ENCODE results near the gene ZNF658. TPM values are rescaled to one million over a fixed set of nuclear protein-coding genes. Genes with fewer than 3 reads are reported as not detected.
A peak's percentile ranks its signal among the peaks of the same experiment; 100 is the strongest.
"Not testable (repeated sequence)": the region's sequence is repeated elsewhere in the genome, so short reads cannot be mapped to it uniquely, and the experiment has no call there.

ZNF658 gene
- total RNA-seq = 1 to 10 TPM; 3.4 to 4.4 TPM
- polyA plus RNA-seq (ENCODE audit: insufficient read length in 6 of 6) = 10 to 100 TPM in 1 of 6 donors, 1 to 10 TPM in 5; 6.2 to 10.5 (median 7.6) TPM
- long read RNA-seq, donor 1, full-length matches to known transcripts = 1 of 1 reads
- long read RNA-seq, donor 1, partial matches to known transcripts = 0 of 1 reads
- long read RNA-seq, donor 1, other reads (novel, unspliced or antisense) = 0 of 1 reads
- long read RNA-seq, donor 2, full-length matches to known transcripts = 1 of 1 reads
- long read RNA-seq, donor 2, partial matches to known transcripts = 0 of 1 reads
- long read RNA-seq, donor 2, other reads (novel, unspliced or antisense) = 0 of 1 reads
- long read RNA-seq, donor 3, full-length matches to known transcripts = 1 of 1 reads
- long read RNA-seq, donor 3, partial matches to known transcripts = 0 of 1 reads
- long read RNA-seq, donor 3, other reads (novel, unspliced or antisense) = 0 of 1 reads
- long read RNA-seq, donor 4, partial matches to known transcripts = 0 of 1 reads
- long read RNA-seq, donor 4, other reads (novel, unspliced or antisense) = 1 of 1 reads
- long read RNA-seq, donor 5, full-length matches to known transcripts = 1 of 1 reads
- long read RNA-seq, donor 5, partial matches to known transcripts = 0 of 1 reads
- long read RNA-seq, donor 5, other reads (novel, unspliced or antisense) = 0 of 1 reads
- long read RNA-seq, donor 6, full-length matches to known transcripts = 1 of 1 reads
- long read RNA-seq, donor 6, partial matches to known transcripts = 0 of 1 reads
- long read RNA-seq, donor 6, other reads (novel, unspliced or antisense) = 0 of 1 reads
- long read RNA-seq, donor 7 = 0 reads
- long read RNA-seq, donor 8, full-length matches to known transcripts = 3 of 3 reads
- long read RNA-seq, donor 8, partial matches to known transcripts = 0 of 3 reads
- long read RNA-seq, donor 8, other reads (novel, unspliced or antisense) = 0 of 3 reads
- long read RNA-seq, donor 9 = 0 reads
- long read RNA-seq, donor 10, full-length matches to known transcripts = 1 of 3 reads
- long read RNA-seq, donor 10, partial matches to known transcripts = 0 of 3 reads
- long read RNA-seq, donor 10, other reads (novel, unspliced or antisense) = 2 of 3 reads
- long read RNA-seq, donor 11 = 0 reads
- long read RNA-seq, donor 12 = 0 reads

DNA sequence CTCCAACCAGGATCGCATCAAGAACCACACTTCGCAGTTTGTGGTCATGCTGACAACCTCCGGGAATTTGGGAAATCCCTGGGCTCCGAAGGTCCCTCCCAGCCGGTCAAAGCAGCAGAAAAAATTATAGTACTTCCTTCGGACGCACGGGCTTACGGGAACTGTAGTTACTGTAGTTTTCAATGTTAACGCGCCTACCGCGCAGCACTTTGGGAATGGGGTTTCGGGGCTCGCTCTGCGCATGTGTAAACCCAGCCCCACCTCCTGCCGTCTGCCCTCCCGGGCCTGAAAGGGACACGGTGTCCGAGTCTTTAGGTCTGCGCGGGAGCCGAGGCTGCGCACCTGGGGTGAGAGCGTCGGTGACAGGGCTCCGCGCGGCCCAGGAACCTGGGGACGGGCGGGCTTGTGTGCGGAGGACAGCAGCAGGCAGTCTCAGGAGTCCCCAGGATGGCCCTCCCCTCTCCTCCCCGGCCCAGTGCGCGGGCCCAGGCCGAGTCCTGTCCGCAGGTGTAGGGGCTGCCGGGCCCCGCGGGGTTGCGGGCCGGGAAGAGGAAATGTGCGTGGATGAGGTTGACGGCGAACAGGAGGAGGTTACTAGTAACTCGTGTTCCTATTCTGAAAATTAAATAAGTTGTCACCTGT, at the start of gene ZNF658:
TSS of gene ZNF658 (plus strand) at position 236 of the 642 bp plus-strand sequence. CDS start 2,837 bp downstream, outside the sequence.
- intact Hi-C loops (cut with DNase I); H3K9me3 ChIP-seq; H3K27me3 ChIP-seq; H3K4me1 ChIP-seq; H3K36me3 ChIP-seq: not testable (repeated sequence)
- DNase-seq = peak; percentile 70 to 90 (median 88)
- Histone ChIP-seq H3K27ac (peak within 1 kb of the TSS; percentile 44 to 60), H3K4me3 (peak within 1 kb of the TSS; percentile 44 to 49)
- peak; percentile 100 for ATAC-seq

DNA sequence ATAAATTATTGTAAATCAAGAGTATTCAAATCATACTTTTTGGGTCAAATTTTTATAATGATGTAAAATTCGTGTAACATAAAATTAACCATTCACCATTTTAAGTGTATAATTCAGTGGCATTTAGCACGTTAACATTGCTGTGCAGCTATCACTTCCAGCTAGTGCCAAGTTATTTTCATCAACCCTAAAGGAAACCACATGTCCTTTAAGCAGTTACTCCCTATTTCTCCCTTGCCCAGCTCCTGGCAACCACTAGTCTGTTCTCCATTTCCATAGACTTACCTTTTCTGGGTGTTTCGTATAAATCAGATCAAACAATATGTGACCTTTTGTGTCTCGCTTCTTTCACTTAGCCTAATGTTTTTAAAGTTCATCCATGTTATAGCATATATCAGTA, 38.8 kb upstream of the ZNF658 start:
- DNase-seq; H3K27me3 ChIP-seq; H3K27ac ChIP-seq; H3K9me3 ChIP-seq; ATAC-seq; H3K4me1 ChIP-seq; intact Hi-C loops (cut with DNase I); H3K36me3 ChIP-seq; H3K4me3 ChIP-seq: not testable (repeated sequence)

DNA sequence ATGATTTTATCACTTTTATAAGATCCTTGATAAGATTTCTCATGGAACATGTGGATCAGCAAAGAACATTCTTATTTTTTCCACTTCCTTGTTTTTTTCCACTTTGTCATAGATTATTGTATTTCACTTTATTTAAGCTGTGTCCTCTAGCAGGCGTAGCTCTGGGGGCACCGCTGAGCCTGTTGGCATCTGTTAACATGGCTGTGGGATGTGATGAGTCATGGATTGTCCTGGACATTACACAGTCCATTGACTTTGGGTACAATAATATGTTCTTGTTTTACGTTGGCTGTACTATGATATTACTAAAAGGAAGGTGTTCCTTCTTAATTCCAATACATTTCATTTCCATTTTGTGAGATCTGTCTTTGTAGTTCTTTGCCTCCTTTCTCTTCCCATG, 31.9 kb upstream of the ZNF658 start:
- H3K4me1 ChIP-seq; intact Hi-C loops (cut with DNase I); ATAC-seq; H3K27me3 ChIP-seq; DNase-seq; H3K27ac ChIP-seq; H3K36me3 ChIP-seq; H3K4me3 ChIP-seq; H3K9me3 ChIP-seq: not testable (repeated sequence)

DNA sequence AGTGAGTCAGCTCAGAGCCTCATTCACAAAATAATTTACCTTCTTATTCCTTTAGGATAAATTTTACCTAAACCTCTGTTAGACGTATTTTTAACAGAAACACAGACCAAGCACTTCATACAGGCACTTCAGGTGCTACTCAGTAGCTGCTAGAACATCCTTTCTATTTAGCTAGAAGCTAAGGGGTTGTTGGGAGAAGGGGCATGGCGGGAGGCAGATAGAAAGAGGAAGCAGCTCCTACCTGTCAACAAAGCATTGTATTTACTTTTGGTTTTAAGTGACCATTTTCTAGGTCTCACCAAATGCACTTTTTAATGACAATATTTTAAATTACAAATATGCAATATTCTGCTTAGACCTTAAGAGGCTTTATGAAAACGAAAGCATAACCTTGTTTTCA, 19.9 kb upstream of the ZNF658 start:
- H3K9me3 ChIP-seq; DNase-seq; H3K27me3 ChIP-seq; H3K4me3 ChIP-seq; H3K4me1 ChIP-seq; ATAC-seq; H3K36me3 ChIP-seq; intact Hi-C loops (cut with DNase I); H3K27ac ChIP-seq: not testable (repeated sequence)

DNA sequence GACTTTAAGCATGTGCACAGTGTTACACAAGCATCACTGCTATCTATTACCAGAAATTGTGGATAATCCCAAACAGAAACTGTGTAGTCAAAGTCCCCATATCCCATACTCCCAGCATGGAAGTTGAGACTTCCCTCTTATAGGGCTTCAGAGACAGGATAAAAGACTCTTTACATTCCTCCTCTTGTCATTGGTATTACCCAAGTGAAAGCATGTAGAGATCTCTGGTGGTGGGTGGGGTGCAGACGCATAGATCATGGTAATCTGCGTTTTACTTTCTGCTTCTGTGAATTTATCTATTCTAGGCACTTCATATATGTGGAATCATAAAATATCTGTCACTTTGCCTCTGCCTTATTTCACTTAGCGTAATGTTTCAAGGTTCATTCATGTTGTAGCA, 18.7 kb upstream of the ZNF658 start:
- intact Hi-C loops (cut with DNase I); H3K36me3 ChIP-seq; H3K4me3 ChIP-seq; H3K4me1 ChIP-seq; ATAC-seq; DNase-seq; H3K9me3 ChIP-seq; H3K27me3 ChIP-seq; H3K27ac ChIP-seq: not testable (repeated sequence)

DNA sequence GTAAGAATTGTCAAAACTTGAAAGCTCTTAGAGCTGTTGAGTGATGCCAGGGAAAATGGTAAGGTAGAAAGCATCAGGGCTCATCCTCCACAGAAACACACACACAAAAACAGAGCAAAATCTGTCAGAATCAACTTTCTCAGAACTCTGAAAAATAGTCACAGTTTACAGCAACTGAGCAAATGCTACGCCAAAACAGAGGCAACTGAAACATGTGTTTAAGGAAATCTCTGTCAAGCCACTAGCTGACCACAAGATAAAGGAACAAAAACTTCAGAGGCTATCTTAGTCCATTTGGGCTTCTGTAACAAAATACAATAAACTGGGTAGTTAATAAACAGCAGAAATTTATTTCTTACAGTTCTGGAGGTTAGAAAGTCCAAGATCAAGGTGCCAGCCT, 10.2 kb upstream of the ZNF658 start:
- H3K4me3 ChIP-seq; H3K27me3 ChIP-seq; H3K9me3 ChIP-seq; intact Hi-C loops (cut with DNase I); H3K27ac ChIP-seq; ATAC-seq; H3K36me3 ChIP-seq; DNase-seq; H3K4me1 ChIP-seq: not testable (repeated sequence)

DNA sequence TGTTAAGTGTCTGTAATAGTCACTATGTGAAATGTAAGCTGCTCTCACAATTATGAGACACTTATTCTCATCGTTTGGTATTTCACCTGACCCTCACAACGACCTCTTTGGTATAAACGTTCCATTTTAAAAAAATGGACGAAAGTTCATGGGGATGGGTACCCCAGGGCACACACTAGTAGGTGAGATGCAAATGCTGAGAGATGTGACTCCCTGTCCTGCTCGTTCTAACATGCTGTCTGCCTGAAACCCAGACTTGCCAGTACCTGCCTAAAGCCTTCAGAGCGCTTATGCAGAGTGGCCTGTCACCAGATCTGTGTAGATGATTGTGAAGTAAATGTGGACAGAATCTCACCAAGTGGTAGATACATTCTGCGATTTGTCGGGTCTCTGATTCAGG, 616 bp downstream of the ZNF658 start:
- peak overlapping the region; percentile 44 to 49 for H3K4me3 ChIP-seq
- H3K27ac ChIP-seq; H3K4me1 ChIP-seq; intact Hi-C loops (cut with DNase I); H3K27me3 ChIP-seq; H3K36me3 ChIP-seq; H3K9me3 ChIP-seq: not testable (repeated sequence)
- ATAC-seq = peak; percentile 53
- DNase-seq = peak in 1 of 4 donors; percentile 0

DNA sequence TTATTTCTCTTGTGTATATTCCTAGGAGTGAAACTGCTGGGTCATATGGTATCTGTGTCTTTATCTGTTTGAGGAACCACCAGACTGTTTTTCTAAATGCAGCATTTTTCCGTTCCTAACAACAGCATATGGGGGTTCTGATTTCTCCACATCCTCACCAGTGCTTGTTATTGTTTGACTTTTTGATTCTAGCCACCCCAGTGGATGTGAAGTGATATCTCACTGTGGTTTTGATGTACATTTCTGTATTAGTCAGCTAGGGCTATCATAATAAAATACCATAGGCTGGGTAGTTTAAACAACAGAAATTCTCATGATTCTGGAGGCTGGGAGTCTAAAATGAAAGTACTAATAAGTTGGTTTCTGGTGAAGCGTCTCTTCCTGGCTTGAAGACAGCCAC, 9.0 kb downstream of the ZNF658 start:
- H3K4me1 ChIP-seq; ATAC-seq; intact Hi-C loops (cut with DNase I); H3K27me3 ChIP-seq; H3K4me3 ChIP-seq; H3K27ac ChIP-seq; H3K9me3 ChIP-seq; DNase-seq: not testable (repeated sequence)
- H3K36me3 ChIP-seq = peaks cover 0 to 13% of the 10 kb centered on the region in 2 donors

DNA sequence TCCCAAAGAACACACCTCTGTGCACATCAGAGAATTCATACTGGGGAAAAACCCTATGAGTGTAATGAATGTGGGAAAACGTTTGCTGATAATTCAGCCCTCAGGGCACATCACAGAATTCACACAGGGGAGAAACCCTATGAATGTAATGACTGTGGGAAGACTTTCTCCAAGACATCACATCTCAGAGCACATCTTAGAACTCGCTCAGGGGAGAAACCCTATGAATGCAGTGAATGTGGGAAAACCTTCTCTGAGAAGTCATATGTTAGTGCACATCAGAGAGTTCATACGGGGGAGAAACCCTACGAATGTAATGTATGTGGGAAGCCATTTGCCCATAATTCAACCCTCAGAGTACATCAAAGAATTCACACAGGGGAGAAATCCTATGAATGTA, 19.5 kb downstream of the ZNF658 start:
- H3K4me3 ChIP-seq; H3K27me3 ChIP-seq; DNase-seq; intact Hi-C loops (cut with DNase I); H3K27ac ChIP-seq; ATAC-seq; H3K4me1 ChIP-seq: not testable (repeated sequence)
- Histone ChIP-seq H3K36me3 (peaks cover 0 to 15% of the 10 kb centered on the region in 2 donors), H3K9me3 (peaks cover 0 to 32% of the 10 kb centered on the region in 2 donors)

DNA sequence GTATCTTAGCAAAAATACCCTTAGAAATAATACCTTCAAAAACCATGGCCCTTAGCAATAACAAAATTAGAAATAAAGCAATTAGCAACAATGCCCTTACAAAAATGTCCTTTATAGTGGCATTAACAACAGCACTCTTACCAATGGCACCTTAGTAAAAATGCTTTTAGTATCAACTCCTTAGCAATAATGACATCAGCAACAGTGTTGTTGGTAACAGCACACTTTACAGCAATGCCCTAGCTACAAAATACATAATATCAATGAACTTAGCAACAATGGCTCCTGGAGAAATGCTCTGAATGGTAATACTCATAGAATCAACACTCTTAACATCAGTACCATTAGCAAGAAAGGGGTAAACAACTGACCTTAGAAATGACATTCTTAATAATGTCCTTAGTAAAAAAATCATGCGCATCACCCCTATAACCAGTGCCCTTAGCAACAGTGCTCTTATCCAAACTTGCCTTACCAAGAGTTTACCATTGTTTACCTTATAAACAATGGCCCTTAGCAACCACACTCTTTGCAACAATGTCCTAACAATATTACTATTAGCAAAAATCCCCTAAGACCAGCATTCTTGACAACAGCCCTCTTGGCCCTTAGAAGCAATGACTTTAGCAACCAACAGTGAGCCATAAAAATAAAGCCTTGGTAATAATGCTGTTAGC, 35.8 kb downstream of the ZNF658 start:
- DNase-seq; H3K36me3 ChIP-seq; H3K27me3 ChIP-seq; H3K27ac ChIP-seq; intact Hi-C loops (cut with DNase I); H3K9me3 ChIP-seq; ATAC-seq; H3K4me1 ChIP-seq; H3K4me3 ChIP-seq: not testable (repeated sequence)

DNA sequence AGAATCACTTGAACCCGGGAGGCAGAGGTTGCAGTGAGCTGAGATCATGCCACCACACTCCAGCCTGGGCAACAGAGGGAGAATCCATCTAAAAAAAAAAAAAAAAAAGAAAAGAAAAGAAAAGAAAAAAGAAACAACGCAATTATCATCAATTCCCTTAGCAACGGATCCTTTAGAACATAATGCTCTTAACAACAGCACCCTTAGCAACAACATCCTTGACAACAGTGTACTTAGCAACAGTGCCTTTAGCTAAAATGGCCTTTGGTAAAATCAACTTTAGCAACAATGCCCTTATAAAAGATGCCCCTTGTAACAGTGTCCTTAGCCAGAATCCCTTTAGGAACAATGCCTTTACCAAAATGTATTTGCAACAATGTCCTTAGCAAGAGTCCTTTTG, 37.1 kb downstream of the ZNF658 start:
- intact Hi-C loops (cut with DNase I); H3K27me3 ChIP-seq; H3K27ac ChIP-seq; H3K4me1 ChIP-seq; H3K4me3 ChIP-seq; DNase-seq; H3K9me3 ChIP-seq; ATAC-seq; H3K36me3 ChIP-seq: not testable (repeated sequence)

DNA sequence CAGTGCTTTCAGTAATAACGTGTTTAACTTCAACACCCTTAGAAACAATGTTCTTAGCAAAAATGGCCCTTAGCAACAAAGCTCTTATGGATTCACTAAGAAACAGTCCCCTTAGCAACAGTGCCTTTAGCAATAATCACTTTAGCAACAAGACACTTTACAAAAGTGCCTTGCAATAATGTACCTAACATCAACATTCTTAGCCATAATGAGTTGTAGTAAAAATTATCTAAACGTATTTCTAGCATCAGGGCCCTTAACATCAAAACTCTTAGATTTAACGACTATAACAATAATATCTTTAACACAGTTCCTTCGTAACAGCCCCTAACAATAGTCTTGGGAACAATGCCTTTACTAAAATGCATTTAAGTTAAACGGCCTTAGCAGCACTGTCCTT, 37.8 kb downstream of the ZNF658 start:
- H3K27ac ChIP-seq; intact Hi-C loops (cut with DNase I); DNase-seq; H3K36me3 ChIP-seq; H3K9me3 ChIP-seq; ATAC-seq; H3K27me3 ChIP-seq; H3K4me3 ChIP-seq; H3K4me1 ChIP-seq: not testable (repeated sequence)

All from left lung (tissue), 14 donors.